ENCODE results near the gene E2F2. TPM values are rescaled to one million over a fixed set of nuclear protein-coding genes. Genes with fewer than 3 reads are reported as not detected.

Gene E2F2
- total RNA-seq, 1 donor from 2014 or later, result 1.3 TPM

GRCh38 chr1:23524163-23524562 is 6.9 kb downstream of the E2F2 start:
- Mint-ChIP-seq H3K4me1 (ENCODE audit: unreplicated experiment) (peaks cover 33% of the 10 kb centered on the region), H3K4me3 (ENCODE audit: unreplicated experiment) (no peak overlapping the region), H3K27me3 (ENCODE audit: unreplicated experiment) (no peaks in the 10 kb centered on the region), H3K27ac (ENCODE audit: unreplicated experiment) (no peak overlapping the region), H3K36me3 (ENCODE audit: unreplicated experiment) (no peaks in the 10 kb centered on the region), H3K9me3 (ENCODE audit: unreplicated experiment) (no peaks in the 10 kb centered on the region)
- no peak for DNase-seq (ENCODE audit: extremely low spot score, unreplicated experiment)
- TF ChIP-seq CTCF (IDR thresholded peaks at IDR 0.05), result no peak

GRCh38 chr1:23522244-23522982 is 8.6 kb downstream of the E2F2 start:
- Mint-ChIP-seq H3K4me3 (ENCODE audit: unreplicated experiment) (no peak overlapping the region), H3K27ac (ENCODE audit: unreplicated experiment) (no peak overlapping the region), H3K4me1 (ENCODE audit: unreplicated experiment) (peaks cover 17% of the 10 kb centered on the region), H3K9me3 (ENCODE audit: unreplicated experiment) (no peaks in the 10 kb centered on the region), H3K36me3 (ENCODE audit: unreplicated experiment) (no peaks in the 10 kb centered on the region), H3K27me3 (ENCODE audit: unreplicated experiment) (no peaks in the 10 kb centered on the region)
- no peak for TF ChIP-seq CTCF (IDR thresholded peaks at IDR 0.05)
- DNase-seq (ENCODE audit: extremely low spot score, unreplicated experiment), result no peak

DNA sequence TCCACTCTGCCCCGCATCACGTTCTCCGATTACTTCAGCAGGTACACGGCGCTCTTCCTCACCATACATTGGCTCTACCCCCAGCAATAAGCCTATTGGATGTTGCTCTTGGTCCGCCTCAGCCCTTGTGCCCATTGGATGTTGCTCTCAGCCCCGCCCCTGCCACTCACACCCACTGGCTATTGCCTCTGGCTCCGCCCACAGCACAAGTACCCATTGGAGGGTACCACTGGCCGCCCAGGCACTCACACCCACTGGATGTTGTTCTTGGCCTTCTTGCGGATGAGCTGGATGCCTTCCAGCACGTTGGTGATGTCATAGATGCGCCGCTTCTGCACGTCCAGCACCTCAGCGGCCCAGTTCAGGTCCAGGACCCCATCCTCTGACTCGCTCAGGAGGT is 9.4 kb downstream of the E2F2 start:
- H3K4me1 Mint-ChIP-seq (ENCODE audit: unreplicated experiment), result peaks cover 17% of the 10 kb centered on the region
- H3K27ac Mint-ChIP-seq (ENCODE audit: unreplicated experiment), result no peak overlapping the region
- H3K36me3 Mint-ChIP-seq (ENCODE audit: unreplicated experiment), result no peaks in the 10 kb centered on the region
- DNase-seq (ENCODE audit: extremely low spot score, unreplicated experiment), result no peak
- TF ChIP-seq CTCF (IDR thresholded peaks at IDR 0.05), result no peak
- H3K4me3 Mint-ChIP-seq (ENCODE audit: unreplicated experiment), result no peak overlapping the region
- no peaks in the 10 kb centered on the region for H3K27me3 Mint-ChIP-seq (ENCODE audit: unreplicated experiment)
- H3K9me3 Mint-ChIP-seq (ENCODE audit: unreplicated experiment), result no peaks in the 10 kb centered on the region

DNA sequence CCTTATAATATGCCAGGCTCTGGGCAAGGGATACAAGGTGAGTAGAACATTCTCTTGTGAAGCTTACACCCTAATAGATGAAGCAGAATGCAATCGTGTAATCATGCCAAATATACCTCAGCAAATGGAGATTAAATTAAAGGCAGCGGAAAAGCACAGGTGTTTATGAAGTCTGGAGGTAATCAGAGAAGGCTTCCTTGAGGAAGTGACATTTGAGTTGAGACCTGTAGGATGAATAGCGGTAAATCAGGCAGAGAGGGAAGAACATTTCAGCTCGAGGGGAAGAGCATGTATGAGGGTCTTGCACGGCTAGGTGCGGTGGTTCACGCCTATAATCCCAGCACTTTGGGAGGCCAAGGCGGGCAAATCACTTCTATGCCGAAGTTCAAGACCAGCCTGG is 13.5 kb downstream of the E2F2 start:
- no peaks in the 10 kb centered on the region for H3K27me3 Mint-ChIP-seq (ENCODE audit: unreplicated experiment)
- H3K36me3 Mint-ChIP-seq (ENCODE audit: unreplicated experiment), result no peaks in the 10 kb centered on the region
- no peak for DNase-seq (ENCODE audit: extremely low spot score, unreplicated experiment)
- no peaks in the 10 kb centered on the region for H3K4me1 Mint-ChIP-seq (ENCODE audit: unreplicated experiment)
- TF ChIP-seq CTCF (IDR thresholded peaks at IDR 0.05), result no peak
- no peak overlapping the region for H3K27ac Mint-ChIP-seq (ENCODE audit: unreplicated experiment)
- no peak overlapping the region for H3K4me3 Mint-ChIP-seq (ENCODE audit: unreplicated experiment)
- no peaks in the 10 kb centered on the region for H3K9me3 Mint-ChIP-seq (ENCODE audit: unreplicated experiment)

DNA sequence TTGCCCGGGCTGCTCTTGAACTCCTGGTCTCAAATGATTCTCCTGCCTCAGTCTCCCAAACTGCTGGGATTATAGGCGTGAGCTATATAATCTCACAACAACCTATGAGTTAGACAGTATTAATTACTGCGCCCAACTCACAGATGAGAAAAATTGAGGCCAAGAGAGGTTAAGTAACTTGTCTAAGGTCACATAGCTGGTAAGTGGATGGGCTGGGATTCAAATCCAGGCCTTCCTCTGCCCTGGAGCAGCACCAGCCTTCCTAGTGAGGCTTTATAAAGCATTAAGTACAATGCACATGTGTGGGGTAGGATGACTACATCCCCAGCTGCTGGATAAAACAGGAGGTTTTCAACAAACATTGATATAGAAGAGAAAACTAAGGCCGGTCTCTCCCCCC is 15.1 kb downstream of the E2F2 start:
- H3K27me3 Mint-ChIP-seq (ENCODE audit: unreplicated experiment), result no peaks in the 10 kb centered on the region
- H3K4me1 Mint-ChIP-seq (ENCODE audit: unreplicated experiment), result no peaks in the 10 kb centered on the region
- no peak overlapping the region for H3K27ac Mint-ChIP-seq (ENCODE audit: unreplicated experiment)
- no peak overlapping the region for H3K4me3 Mint-ChIP-seq (ENCODE audit: unreplicated experiment)
- TF ChIP-seq CTCF (IDR thresholded peaks at IDR 0.05), result no peak
- no peak for DNase-seq (ENCODE audit: extremely low spot score, unreplicated experiment)
- H3K36me3 Mint-ChIP-seq (ENCODE audit: unreplicated experiment), result no peaks in the 10 kb centered on the region
- no peaks in the 10 kb centered on the region for H3K9me3 Mint-ChIP-seq (ENCODE audit: unreplicated experiment)

Data from osteocyte (in vitro differentiated cells).